Fibroblast of lung (primary cell): ENCODE results near the gene ZNF770. TPM values are rescaled to one million over a fixed set of nuclear protein-coding genes. Genes with fewer than 3 reads are reported as not detected.

Experiments used
- DNase-seq, 2 donors: peaks; one replicate each; pipeline versions ENCODE4 v3.0.0 to v3.0.0-alpha.2; 2010; ENCODE audit warnings: low read depth in 2 of 2
- H2AFZ ChIP-seq: 2 replicates; pipeline ENCODE4 v1.5.1; 2012; ENCODE audit warnings: low read length, control low read depth, inconsistent platforms
- H3K27ac ChIP-seq: 2 replicates; pipeline ENCODE4 v1.5.1; 2011; ENCODE audit warnings: low read length, control low read depth; ENCODE audit not compliant: insufficient read depth
- H3K27me3 ChIP-seq: 2 replicates; pipeline ENCODE4 v1.5.1; 2011; ENCODE audit warnings: mild to moderate bottlenecking, low read length; ENCODE audit not compliant: control insufficient read depth, insufficient read depth
- H3K36me3 ChIP-seq: 2 replicates; pipeline ENCODE4 v1.5.1; 2011; ENCODE audit warnings: low read length; ENCODE audit not compliant: control insufficient read depth, insufficient read depth
- H3K4me1 ChIP-seq: 2 replicates; pipeline ENCODE4 v1.5.1; 2011; ENCODE audit warnings: low read length; ENCODE audit not compliant: control insufficient read depth, insufficient read depth; ENCODE audit errors: extremely low read depth
- H3K4me2 ChIP-seq: 2 replicates; pipeline ENCODE4 v1.5.1; 2011; ENCODE audit warnings: low read length, control low read depth; ENCODE audit not compliant: insufficient read depth; ENCODE audit errors: extremely low read depth
- H3K4me3 ChIP-seq, 4 experiments: fragments of 200-600 bp in 1 of 4; sonication (generic) in 1 of 4; replicated peaks in 1 of 4; 2 replicates each; pipeline ENCODE4 v1.5.1; 2011 to 2016; ENCODE audit warnings: low read length in 4 of 4, low read depth in 3 of 4, mild to moderate bottlenecking in 3 of 4, control low read depth in 2 of 4, inconsistent platforms in 1 of 4, mixed read lengths in 1 of 4; ENCODE audit not compliant: insufficient read depth in 1 of 4; ENCODE audit errors: control extremely low read depth in 1 of 4
- H3K79me2 ChIP-seq: 2 replicates; pipeline ENCODE4 v1.5.1; 2012; ENCODE audit warnings: mild to moderate bottlenecking, low read length, inconsistent platforms; ENCODE audit not compliant: control insufficient read depth, insufficient read depth
- H3K9ac ChIP-seq: 2 replicates; pipeline ENCODE4 v1.5.1; 2011; ENCODE audit warnings: mild to moderate bottlenecking, low read length, control low read depth; ENCODE audit not compliant: insufficient read depth
- H3K9me3 ChIP-seq: 2 replicates; pipeline ENCODE4 v1.5.1; 2012; ENCODE audit warnings: low read depth, low read length; ENCODE audit not compliant: control insufficient read depth, insufficient read depth
- H4K20me1 ChIP-seq: 2 replicates; pipeline ENCODE4 v1.5.1; 2011; ENCODE audit warnings: low read length; ENCODE audit not compliant: control insufficient read depth, insufficient read depth; ENCODE audit errors: extremely low read depth
- CTCF ChIP-seq, 2 donors: IDR thresholded peaks in 1 of 2; conservative IDR thresholded peaks in 1 of 2; 1 replicate in 1 of 2; 2 replicates in 1 of 2; pipeline ENCODE4 v1.5.1; 2011 to 2012; ENCODE audit warnings: low read length in 2 of 2, control low read depth in 1 of 2, inconsistent platforms in 1 of 2, low read depth in 1 of 2, mild to moderate bottlenecking in 1 of 2
- EZH2 ChIP-seq: IDR thresholded peaks from 2 replicates; pipeline ENCODE4 v1.5.1; 2012; ENCODE audit warnings: low read length, control low read depth, mild to moderate bottlenecking; ENCODE audit errors: missing control alignments
- polyA plus RNA-seq, 2 donors: library from polyadenylated mRNA; depleted of rRNA in 1 of 2; stranded (reverse) in 1 of 2; unstranded in 1 of 2; fragments of >200 nt; gene quantifications; 2 replicates each; pipeline ENCODE4 v1.2.1, GENCODE V29; 2011 to 2012; ENCODE audit warnings: missing spikeins in 1 of 2
- total RNA-seq: library from RNA; depleted of rRNA; stranded (reverse); fragments of >200 nt; gene quantifications from 2 replicates; pipeline ENCODE4 v1.2.1, GENCODE V29; 2014

Gene ZNF770
- total and polyA plus RNA-seq, 2 donors (not counting 1 experiment from before 2014, with no cell fraction given), result 27.9 to 44.6 TPM

- Histone ChIP-seq H3K9ac (no peak overlapping the region), H3K36me3 (no peaks in the 10 kb centered on the region), H3K79me2 (no peaks in the 10 kb centered on the region), H2AFZ (no peak overlapping the region), H3K27me3 (no peaks in the 10 kb centered on the region), H3K4me2 (no peak overlapping the region), H3K4me3 (no peak overlapping the region), H3K27ac (no peak overlapping the region), H3K9me3 (no peaks in the 10 kb centered on the region), H3K4me1 (no peaks in the 10 kb centered on the region), H4K20me1 (no peaks in the 10 kb centered on the region)
- TF ChIP-seq EZH2 (no peak), CTCF (conservative IDR thresholded peaks at IDR 0.05 in 1 of 2, IDR thresholded peaks at IDR 0.05 in 1 of 2; ENCODE audit: low read depth in 1 of 2, low read length in 2 of 2) (no peak)
- DNase-seq, result no peak
Observed at GRCh38 chr15:34999906-35000305, 11.8 kb upstream of the ZNF770 start.

DNA sequence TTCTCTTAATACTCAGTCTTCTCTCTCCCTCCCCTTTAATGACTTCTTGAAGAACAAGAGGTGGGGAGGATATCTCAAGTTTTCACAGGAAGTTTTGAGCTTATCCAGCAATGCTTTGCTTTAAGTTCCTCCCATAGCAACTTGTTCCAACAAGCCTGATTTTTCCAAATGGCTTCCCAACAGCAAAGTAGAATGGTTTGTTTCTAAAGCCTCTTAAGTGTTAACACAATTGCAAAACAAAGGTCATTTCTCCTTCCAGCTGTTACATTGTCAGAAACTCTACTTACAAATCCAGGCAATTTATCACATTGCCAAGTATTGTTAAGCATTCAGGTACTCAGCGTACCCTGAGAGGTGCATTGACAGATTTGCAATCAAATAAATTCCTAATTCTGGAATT, 6.8 kb upstream of the ZNF770 start:
- Histone ChIP-seq H4K20me1 (no peaks in the 10 kb centered on the region), H3K4me2 (no peak overlapping the region), H3K27ac (no peak overlapping the region), H3K27me3 (no peaks in the 10 kb centered on the region), H3K79me2 (no peaks in the 10 kb centered on the region), H3K9me3 (no peaks in the 10 kb centered on the region), H3K4me1 (no peaks in the 10 kb centered on the region), H3K9ac (no peak overlapping the region), H2AFZ (no peak overlapping the region), H3K4me3 (no peak overlapping the region), H3K36me3 (no peaks in the 10 kb centered on the region)
- DNase-seq, result no peak
- no peak for TF ChIP-seq CTCF (conservative IDR thresholded peaks at IDR 0.05 in 1 of 2, IDR thresholded peaks at IDR 0.05 in 1 of 2; ENCODE audit: low read depth in 1 of 2, low read length in 2 of 2)
- TF ChIP-seq EZH2, result no peak

DNA sequence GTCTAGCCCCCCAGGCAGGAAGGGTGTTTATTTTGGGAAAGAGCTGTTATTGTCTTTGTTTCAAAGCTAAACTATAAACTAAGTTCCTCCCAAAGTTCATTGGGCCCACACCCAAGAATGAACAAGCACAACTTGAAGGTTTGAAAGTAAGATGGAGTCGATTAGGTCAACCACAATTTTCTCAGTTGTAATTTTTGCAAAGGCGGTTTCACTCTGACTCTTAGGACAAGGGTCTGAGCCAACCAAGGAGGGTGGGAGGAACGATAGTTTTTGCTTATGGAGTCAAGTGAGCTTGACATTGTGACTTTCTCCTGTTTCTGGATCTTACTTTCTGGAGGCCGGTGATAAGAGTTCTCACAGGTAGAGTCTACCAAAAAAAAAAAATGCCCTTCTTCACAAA, 5.8 kb upstream of the ZNF770 start:
- H3K4me3 ChIP-seq, result no peak overlapping the region
- no peak overlapping the region for H3K9ac ChIP-seq
- H3K79me2 ChIP-seq, result no peaks in the 10 kb centered on the region
- no peaks in the 10 kb centered on the region for H3K9me3 ChIP-seq
- H2AFZ ChIP-seq, result no peak overlapping the region
- no peak for DNase-seq
- H4K20me1 ChIP-seq, result no peaks in the 10 kb centered on the region
- no peak overlapping the region for H3K27ac ChIP-seq
- no peak for TF ChIP-seq EZH2
- TF ChIP-seq CTCF (conservative IDR thresholded peaks at IDR 0.05 in 1 of 2, IDR thresholded peaks at IDR 0.05 in 1 of 2; ENCODE audit: low read depth in 1 of 2, low read length in 2 of 2), result no peak
- peaks cover under 1% of the 10 kb centered on the region for H3K4me1 ChIP-seq
- H3K36me3 ChIP-seq, result no peaks in the 10 kb centered on the region
- H3K27me3 ChIP-seq, result no peaks in the 10 kb centered on the region
- H3K4me2 ChIP-seq, result no peak overlapping the region
